Trophoblast cell (in vitro differentiated cells and primary cell): ENCODE data around the gene SARS1.
A peak's percentile ranks its signal among the peaks of the same experiment; 100 is the strongest.

Source experiments
- DNase-seq, 2 donors: peaks; one replicate each; pipeline ENCODE4 v3.0.0-alpha.2; 2016
- H2AFZ ChIP-seq: 2 replicates; pipeline ENCODE4 v1.6.1; 2013; ENCODE audit warnings: low read length, moderate library complexity, mild to moderate bottlenecking; ENCODE audit not compliant: insufficient read depth, poor library complexity
- H2AK5ac ChIP-seq: 2 replicates; pipeline ENCODE4 v1.6.1; 2013; ENCODE audit warnings: mild to moderate bottlenecking, low read length
- H2BK120ac ChIP-seq: 2 replicates; pipeline ENCODE4 v1.6.1; 2013; ENCODE audit warnings: low read length, mild to moderate bottlenecking, moderate library complexity; ENCODE audit not compliant: insufficient read depth, poor library complexity
- H2BK12ac ChIP-seq: 2 replicates; pipeline ENCODE4 v1.6.1; 2013; ENCODE audit warnings: mild to moderate bottlenecking, low read length, moderate library complexity
- H2BK5ac ChIP-seq: 2 replicates; pipeline ENCODE4 v1.6.1; 2013; ENCODE audit warnings: low read length, low read depth, moderate library complexity, mild to moderate bottlenecking; ENCODE audit not compliant: poor library complexity
- H3K14ac ChIP-seq: 2 replicates; pipeline ENCODE4 v1.6.1; 2013; ENCODE audit warnings: mild to moderate bottlenecking, low read length
- H3K18ac ChIP-seq: 2 replicates; pipeline ENCODE4 v1.6.1; 2013; ENCODE audit warnings: mild to moderate bottlenecking, low read length
- H3K23ac ChIP-seq: 2 replicates; pipeline ENCODE4 v1.6.1; 2013; ENCODE audit warnings: low read length
- H3K27ac ChIP-seq: 2 replicates; pipeline ENCODE4 v1.5.1; 2013; ENCODE audit warnings: low read depth, mild to moderate bottlenecking, inconsistent platforms, low read length, moderate library complexity
- H3K27me3 ChIP-seq: 2 replicates; pipeline ENCODE4 v1.6.1; 2013; ENCODE audit warnings: inconsistent platforms, mild to moderate bottlenecking, low read length, moderate library complexity; ENCODE audit not compliant: insufficient read depth
- H3K36me3 ChIP-seq, 2 experiments: 1 replicate in 1 of 2; 2 replicates in 1 of 2; pipeline ENCODE4 v1.6.1; 2013; ENCODE audit warnings: low read length in 2 of 2, mild to moderate bottlenecking in 2 of 2, moderate library complexity in 1 of 2; ENCODE audit not compliant: insufficient read depth in 2 of 2, control insufficient read depth in 1 of 2
- H3K4ac ChIP-seq: 2 replicates; pipeline ENCODE4 v1.6.1; 2013; ENCODE audit warnings: low read depth, mild to moderate bottlenecking, low read length, moderate library complexity
- H3K4me1 ChIP-seq, 2 experiments: 1 replicate in 1 of 2; 2 replicates in 1 of 2; pipeline ENCODE4 v1.6.1; 2013; ENCODE audit warnings: low read length in 2 of 2, mild to moderate bottlenecking in 2 of 2, moderate library complexity in 1 of 2; ENCODE audit not compliant: insufficient read depth in 2 of 2, control insufficient read depth in 1 of 2
- H3K4me2 ChIP-seq: 2 replicates; pipeline ENCODE4 v1.6.1; 2013; ENCODE audit warnings: inconsistent platforms, mild to moderate bottlenecking, low read length, moderate library complexity
- H3K4me3 ChIP-seq: 2 replicates; pipeline ENCODE4 v1.5.1; 2013; ENCODE audit warnings: mild to moderate bottlenecking, low read depth, low read length, inconsistent platforms
- H3K79me1 ChIP-seq: one replicate; pipeline ENCODE4 v1.6.1; 2013; ENCODE audit warnings: low read length
- H3K79me2 ChIP-seq: 2 replicates; pipeline ENCODE4 v1.6.1; 2013; ENCODE audit warnings: low read length, mild to moderate bottlenecking; ENCODE audit not compliant: control insufficient read depth, insufficient read depth, poor library complexity
- H3K9ac ChIP-seq: 2 replicates; pipeline ENCODE4 v1.6.1; 2013; ENCODE audit warnings: mild to moderate bottlenecking, low read length
- H3K9me3 ChIP-seq: 2 replicates; pipeline ENCODE4 v1.6.1; 2013; ENCODE audit warnings: low read depth, mild to moderate bottlenecking, control low read depth, inconsistent platforms, low read length; ENCODE audit not compliant: insufficient read depth
- H4K12ac ChIP-seq: 2 replicates; pipeline ENCODE4 v1.6.1; 2013; ENCODE audit warnings: low read depth, mild to moderate bottlenecking, low read length, moderate library complexity
- H4K8ac ChIP-seq: 2 replicates; pipeline ENCODE4 v1.6.1; 2013; ENCODE audit warnings: low read depth, mild to moderate bottlenecking, low read length, moderate library complexity
- H4K91ac ChIP-seq: one replicate; pipeline ENCODE4 v1.6.1; 2013; ENCODE audit warnings: low read depth, mild to moderate bottlenecking, low read length, moderate library complexity
- WGBS: extraction: QIAGEN DNeasy Blood & Tissue Kit; methylation state at CpG from one replicate; pipeline ENCODE4 v1.1.7; 2013; ENCODE audit warnings: missing lambda C conversion rate; ENCODE audit not compliant: insufficient read length, insufficient coverage; ENCODE audit errors: extremely low coverage; 5-methylcytosine and 5-hydroxymethylcytosine counted together

Gene SARS1

GRCh38 chr1:109237512-109237911 is 23.8 kb downstream of the SARS1 start:
- no CpG with 5 or more reads among the region's 3 CpGs for WGBS
- no peak overlapping the region for H2AFZ ChIP-seq
- H3K79me2 ChIP-seq: no peaks in the 10 kb centered on the region
- no peak overlapping the region for H3K9ac ChIP-seq
- no peak overlapping the region for H2BK5ac ChIP-seq
- H3K4me1 ChIP-seq: peaks cover 12 to 20% of the 10 kb centered on the region in 2 experiments
- no peak overlapping the region for H4K8ac ChIP-seq
- H3K27ac ChIP-seq: no peak overlapping the region
- H3K23ac ChIP-seq: no peak overlapping the region
- no peaks in the 10 kb centered on the region for H3K9me3 ChIP-seq
- H3K27me3 ChIP-seq: no peaks in the 10 kb centered on the region
- no peak overlapping the region for H4K91ac ChIP-seq
- no peak overlapping the region for H4K12ac ChIP-seq
- no peak overlapping the region for H2BK12ac ChIP-seq
- no peak overlapping the region for H3K18ac ChIP-seq
- H3K4ac ChIP-seq: no peak overlapping the region
- H3K79me1 ChIP-seq: no peaks in the 10 kb centered on the region
- H3K4me3 ChIP-seq: no peak overlapping the region
- no peak overlapping the region for H3K4me2 ChIP-seq
- no peak overlapping the region for H2BK120ac ChIP-seq
- no peak overlapping the region for H2AK5ac ChIP-seq
- no peak overlapping the region for H3K14ac ChIP-seq
- no peak for DNase-seq
- peaks cover 35 to 54% of the 10 kb centered on the region in 2 experiments for H3K36me3 ChIP-seq

GRCh38 chr1:109238382-109238781 is 24.7 kb downstream of the SARS1 start:
- Histone ChIP-seq H3K14ac (no peak overlapping the region), H3K27me3 (no peaks in the 10 kb centered on the region), H4K8ac (no peak overlapping the region), H3K4ac (no peak overlapping the region), H4K12ac (no peak overlapping the region), H2AK5ac (no peak overlapping the region), H3K23ac (no peak overlapping the region), H3K27ac (no peak overlapping the region), H3K9me3 (no peaks in the 10 kb centered on the region), H2BK120ac (no peak overlapping the region), H3K9ac (no peak overlapping the region), H3K36me3 (peaks cover 33 to 49% of the 10 kb centered on the region in 2 experiments), H3K18ac (no peak overlapping the region), H2BK5ac (no peak overlapping the region), H3K4me1 (peaks cover 12 to 20% of the 10 kb centered on the region in 2 experiments), H3K79me1 (no peaks in the 10 kb centered on the region), H2AFZ (no peak overlapping the region), H4K91ac (no peak overlapping the region), H3K4me3 (no peak overlapping the region), H3K4me2 (no peak overlapping the region), H2BK12ac (no peak overlapping the region), H3K79me2 (no peaks in the 10 kb centered on the region)
- WGBS: no CpG with 5 or more reads among the region's 2 CpGs
- no peak for DNase-seq

GRCh38 chr1:109239047-109239408 is 25.3 kb downstream of the SARS1 start:
- no peak overlapping the region for H3K9ac ChIP-seq
- no peak overlapping the region for H3K18ac ChIP-seq
- H3K23ac ChIP-seq: no peak overlapping the region
- peaks cover 12 to 20% of the 10 kb centered on the region in 2 experiments for H3K4me1 ChIP-seq
- no peak overlapping the region for H2AFZ ChIP-seq
- peak overlapping the region; percentile 4 for H3K27ac ChIP-seq
- no peaks in the 10 kb centered on the region for H3K9me3 ChIP-seq
- no peaks in the 10 kb centered on the region for H3K79me1 ChIP-seq
- peaks cover 33 to 49% of the 10 kb centered on the region in 2 experiments for H3K36me3 ChIP-seq
- H3K79me2 ChIP-seq: no peaks in the 10 kb centered on the region
- no peak overlapping the region for H2BK120ac ChIP-seq
- no peaks in the 10 kb centered on the region for H3K27me3 ChIP-seq
- no peak for DNase-seq
- H3K4me3 ChIP-seq: no peak overlapping the region
- H4K91ac ChIP-seq: no peak overlapping the region
- peak overlapping the region; percentile 32 for H2BK5ac ChIP-seq
- H3K4ac ChIP-seq: no peak overlapping the region
- H3K14ac ChIP-seq: no peak overlapping the region
- H2BK12ac ChIP-seq: no peak overlapping the region
- H2AK5ac ChIP-seq: no peak overlapping the region
- no CpG with 5 or more reads among the region's 5 CpGs for WGBS
- H3K4me2 ChIP-seq: no peak overlapping the region
- no peak overlapping the region for H4K12ac ChIP-seq
- no peak overlapping the region for H4K8ac ChIP-seq

GRCh38 chr1:109239409-109240068 is 25.8 kb downstream of the SARS1 start:
- Histone ChIP-seq H3K4me2 (no peak overlapping the region), H4K12ac (peak overlapping the region; percentile 21), H3K27ac (peak overlapping the region; percentile 5), H2BK120ac (no peak overlapping the region), H3K36me3 (peaks cover 33 to 49% of the 10 kb centered on the region in 2 experiments), H3K4me3 (no peak overlapping the region), H3K9ac (no peak overlapping the region), H4K8ac (no peak overlapping the region), H3K79me1 (no peaks in the 10 kb centered on the region), H3K9me3 (no peaks in the 10 kb centered on the region), H2BK12ac (no peak overlapping the region), H3K23ac (no peak overlapping the region), H3K79me2 (no peaks in the 10 kb centered on the region), H4K91ac (no peak overlapping the region), H2AK5ac (no peak overlapping the region), H3K4ac (no peak overlapping the region), H3K4me1 (peaks cover 12 to 20% of the 10 kb centered on the region in 2 experiments), H2BK5ac (peak overlapping the region; percentile 32), H3K27me3 (no peaks in the 10 kb centered on the region), H3K18ac (no peak overlapping the region), H2AFZ (no peak overlapping the region), H3K14ac (no peak overlapping the region)
- DNase-seq: peak; percentile 51 to 62
- WGBS: no CpG with 5 or more reads among the region's 6 CpGs
